AG09309 (cell line): ENCODE results near the gene GRK4.

ENCODE experiments used
- DNase-seq: peaks from one replicate; pipeline ENCODE4 v3.0.0-alpha.2; 2010; ENCODE audit warnings: low read depth
- H3K4me3 ChIP-seq: 2 replicates; pipeline ENCODE4 v1.5.1; 2011; ENCODE audit warnings: mild to moderate bottlenecking, low read depth, low read length, moderate library complexity; ENCODE audit not compliant: control insufficient read depth
- TF ChIP-seq, protein P1 (sequence below): IDR thresholded peaks from 2 replicates; pipeline ENCODE4 v1.5.1; 2011; ENCODE audit warnings: mild to moderate bottlenecking, low read depth, low read length, inconsistent platforms; ENCODE audit not compliant: insufficient read depth, control insufficient read depth; ENCODE audit errors: missing control alignments

Gene GRK4

GRCh38 chr4:3074078-3074845 is 110.9 kb downstream of the GRK4 start, which contains the start of the genes HTT and HTT-AS:
Gene HTT (plus strand): TSS chr4:3074681. CDS start chr4:3074826, 145 bp downstream.
Gene HTT-AS (minus strand): TSS chr4:3074538.
- H3K4me3 ChIP-seq: peak within 1 kb of the TSS; percentile 69
- TF ChIP-seq, protein P1, sequence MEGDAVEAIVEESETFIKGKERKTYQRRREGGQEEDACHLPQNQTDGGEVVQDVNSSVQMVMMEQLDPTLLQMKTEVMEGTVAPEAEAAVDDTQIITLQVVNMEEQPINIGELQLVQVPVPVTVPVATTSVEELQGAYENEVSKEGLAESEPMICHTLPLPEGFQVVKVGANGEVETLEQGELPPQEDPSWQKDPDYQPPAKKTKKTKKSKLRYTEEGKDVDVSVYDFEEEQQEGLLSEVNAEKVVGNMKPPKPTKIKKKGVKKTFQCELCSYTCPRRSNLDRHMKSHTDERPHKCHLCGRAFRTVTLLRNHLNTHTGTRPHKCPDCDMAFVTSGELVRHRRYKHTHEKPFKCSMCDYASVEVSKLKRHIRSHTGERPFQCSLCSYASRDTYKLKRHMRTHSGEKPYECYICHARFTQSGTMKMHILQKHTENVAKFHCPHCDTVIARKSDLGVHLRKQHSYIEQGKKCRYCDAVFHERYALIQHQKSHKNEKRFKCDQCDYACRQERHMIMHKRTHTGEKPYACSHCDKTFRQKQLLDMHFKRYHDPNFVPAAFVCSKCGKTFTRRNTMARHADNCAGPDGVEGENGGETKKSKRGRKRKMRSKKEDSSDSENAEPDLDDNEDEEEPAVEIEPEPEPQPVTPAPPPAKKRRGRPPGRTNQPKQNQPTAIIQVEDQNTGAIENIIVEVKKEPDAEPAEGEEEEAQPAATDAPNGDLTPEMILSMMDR: no peak
- DNase-seq: peak; percentile 75

- no peak for DNase-seq
- TF ChIP-seq, protein P1: no peak
- H3K4me3 ChIP-seq: peak overlapping the region; percentile 69
Measured at GRCh38 chr4:3074846-3075651, 111.7 kb downstream of the GRK4 start.

GRCh38 chr4:3075652-3075981 is 112.2 kb downstream of the GRK4 start:
- DNase-seq: no peak
- TF ChIP-seq, protein P1: no peak
- H3K4me3 ChIP-seq: peak overlapping the region; percentile 69

DNA sequence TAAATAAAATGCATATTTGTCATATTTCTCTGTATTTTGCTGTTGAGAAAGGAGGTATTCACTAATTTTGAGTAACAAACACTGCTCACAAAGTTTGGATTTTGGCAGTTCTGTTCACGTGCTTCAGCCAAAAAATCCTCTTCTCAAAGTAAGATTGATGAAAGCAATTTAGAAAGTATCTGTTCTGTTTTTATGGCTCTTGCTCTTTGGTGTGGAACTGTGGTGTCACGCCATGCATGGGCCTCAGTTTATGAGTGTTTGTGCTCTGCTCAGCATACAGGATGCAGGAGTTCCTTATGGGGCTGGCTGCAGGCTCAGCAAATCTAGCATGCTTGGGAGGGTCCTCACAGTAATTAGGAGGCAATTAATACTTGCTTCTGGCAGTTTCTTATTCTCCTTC is 114.4 kb downstream of the GRK4 start:
- TF ChIP-seq, protein P1: no peak
- DNase-seq: no peak
- H3K4me3 ChIP-seq: no peak overlapping the region

DNA sequence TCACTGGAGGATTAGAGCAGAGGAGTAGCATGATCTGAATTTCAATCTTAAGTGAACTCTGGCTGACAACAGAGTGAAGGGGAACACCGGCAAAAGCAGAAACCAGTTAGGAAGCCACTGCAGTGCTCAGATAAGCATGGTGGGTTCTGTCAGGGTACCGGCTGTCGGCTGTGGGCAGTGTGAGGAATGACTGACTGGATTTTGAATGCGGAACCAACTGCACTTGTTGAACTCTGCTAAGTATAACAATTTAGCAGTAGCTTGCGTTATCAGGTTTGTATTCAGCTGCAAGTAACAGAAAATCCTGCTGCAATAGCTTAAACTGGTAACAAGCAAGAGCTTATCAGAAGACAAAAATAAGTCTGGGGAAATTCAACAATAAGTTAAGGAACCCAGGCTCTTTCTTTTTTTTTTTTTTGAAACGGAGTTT is 116.3 kb downstream of the GRK4 start:
- no peak overlapping the region for H3K4me3 ChIP-seq
- TF ChIP-seq, protein P1: no peak
- no peak for DNase-seq

DNA sequence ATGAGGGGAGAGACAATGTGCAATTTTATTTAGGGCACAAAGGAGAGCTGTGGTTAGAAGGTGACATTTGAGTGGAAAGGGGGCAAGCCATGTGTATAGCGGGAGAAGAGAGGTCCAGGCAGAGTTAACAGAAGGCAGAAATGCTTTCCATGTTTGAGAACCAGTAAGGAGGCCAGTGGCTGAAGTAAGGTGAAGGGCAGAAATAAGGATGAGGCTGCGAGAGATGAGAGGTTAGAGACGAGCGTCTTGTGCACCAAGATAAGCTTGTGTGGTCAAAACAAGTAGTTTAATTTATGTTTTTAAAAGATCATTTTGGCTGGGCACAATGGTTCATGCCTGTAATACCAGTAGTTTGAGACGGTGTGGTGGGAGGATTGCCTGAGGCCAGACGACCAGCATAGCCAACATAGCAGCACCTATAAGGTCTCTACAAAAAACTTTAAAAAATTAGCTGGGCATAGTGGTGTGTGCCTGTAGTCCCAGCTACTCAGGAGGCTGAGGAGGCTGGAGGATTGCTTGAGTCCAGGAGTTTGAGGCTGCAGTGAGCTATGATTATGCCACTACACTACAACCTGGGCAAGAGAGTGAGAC is 119.6 kb downstream of the GRK4 start:
- H3K4me3 ChIP-seq: no peak overlapping the region
- DNase-seq: no peak
- TF ChIP-seq, protein P1: no peak
